Suprapubic skin (tissue), 3 donors: Measurements from ENCODE around the gene MEX3B.
"Not testable (repeated sequence)": the region's sequence is repeated elsewhere in the genome, so short reads cannot be mapped to it uniquely, and the experiment has no call there.

ENCODE experiments used
- EP300 ChIP-seq: sonication (generic); formaldehyde crosslinking; IDR thresholded peaks from one replicate; pipeline ENCODE4 v1.6.1; 2017; ENCODE audit warnings: antibody characterized with exemption
- POLR2A ChIP-seq, 2 donors: fragments of 450-650 bp; IDR thresholded peaks; one replicate each; pipeline ENCODE4 v1.6.1; 2017; ENCODE audit warnings: antibody characterized with exemption in 2 of 2, mild to moderate bottlenecking in 2 of 2, moderate library complexity in 2 of 2
- TF ChIP-seq, protein P1 (sequence below), 2 donors: fragments of 200-600 bp in 1 of 2; fragments of 450-650 bp in 1 of 2; sonication (generic) in 1 of 2; IDR thresholded peaks; one replicate each; pipeline ENCODE4 v1.5.1; 2016 to 2019; ENCODE audit warnings: antibody characterized with exemption in 2 of 2, mild to moderate bottlenecking in 1 of 2, moderate library complexity in 1 of 2

DNA sequence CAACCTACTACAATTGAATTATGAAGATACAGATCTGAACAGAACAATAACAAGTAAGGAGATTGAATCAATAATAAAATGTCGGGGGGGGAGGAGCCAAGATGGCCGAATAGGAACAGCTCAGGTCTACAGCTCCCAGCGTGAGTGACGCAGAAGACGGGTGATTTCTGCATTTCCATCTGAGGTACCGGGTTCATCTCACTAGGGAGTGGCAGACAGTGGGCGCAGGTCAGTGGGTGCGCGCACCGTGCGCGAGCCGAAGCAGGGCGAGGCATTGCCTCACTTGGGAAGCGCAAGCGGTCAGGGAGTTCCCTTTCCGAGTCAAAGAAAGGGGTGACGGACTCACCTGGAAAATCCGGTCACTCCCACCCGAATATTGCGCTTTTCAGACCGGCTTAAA, 50.7 kb downstream of the MEX3B start:
- not testable (repeated sequence) for TF ChIP-seq POLR2A (IDR thresholded peaks at IDR 0.05); EP300
- TF ChIP-seq, protein P1, sequence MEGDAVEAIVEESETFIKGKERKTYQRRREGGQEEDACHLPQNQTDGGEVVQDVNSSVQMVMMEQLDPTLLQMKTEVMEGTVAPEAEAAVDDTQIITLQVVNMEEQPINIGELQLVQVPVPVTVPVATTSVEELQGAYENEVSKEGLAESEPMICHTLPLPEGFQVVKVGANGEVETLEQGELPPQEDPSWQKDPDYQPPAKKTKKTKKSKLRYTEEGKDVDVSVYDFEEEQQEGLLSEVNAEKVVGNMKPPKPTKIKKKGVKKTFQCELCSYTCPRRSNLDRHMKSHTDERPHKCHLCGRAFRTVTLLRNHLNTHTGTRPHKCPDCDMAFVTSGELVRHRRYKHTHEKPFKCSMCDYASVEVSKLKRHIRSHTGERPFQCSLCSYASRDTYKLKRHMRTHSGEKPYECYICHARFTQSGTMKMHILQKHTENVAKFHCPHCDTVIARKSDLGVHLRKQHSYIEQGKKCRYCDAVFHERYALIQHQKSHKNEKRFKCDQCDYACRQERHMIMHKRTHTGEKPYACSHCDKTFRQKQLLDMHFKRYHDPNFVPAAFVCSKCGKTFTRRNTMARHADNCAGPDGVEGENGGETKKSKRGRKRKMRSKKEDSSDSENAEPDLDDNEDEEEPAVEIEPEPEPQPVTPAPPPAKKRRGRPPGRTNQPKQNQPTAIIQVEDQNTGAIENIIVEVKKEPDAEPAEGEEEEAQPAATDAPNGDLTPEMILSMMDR (IDR thresholded peaks at IDR 0.05), result not testable (repeated sequence)
